ENCODE results near the gene RFC2. TPM values are rescaled to one million over a fixed set of nuclear protein-coding genes. Genes with fewer than 3 reads are reported as not detected.
"Not testable (repeated sequence)": the region's sequence is repeated elsewhere in the genome, so short reads cannot be mapped to it uniquely, and the experiment has no call there.

Gene RFC2
- total and polyA plus RNA-seq, 2 donors (not counting 1 experiment from before 2014, with no cell fraction given): 9.9 to 19.6 TPM

GRCh38 chr7:74226633-74227032, 27.6 kb downstream of the RFC2 start:
- peaks cover 2% of the 10 kb centered on the region for H3K36me3 ChIP-seq (ENCODE audit: control insufficient read depth, insufficient read depth, low read length)
- no peak overlapping the region for H3K27ac ChIP-seq (ENCODE audit: insufficient read depth, low read length)
- no peaks in the 10 kb centered on the region for H3K4me1 ChIP-seq (ENCODE audit: control insufficient read depth, extremely low read depth, insufficient read depth, low read length)
- H2AFZ ChIP-seq (ENCODE audit: low read length): no peak overlapping the region
- H4K20me1 ChIP-seq (ENCODE audit: control insufficient read depth, extremely low read depth, insufficient read depth, low read length): no peaks in the 10 kb centered on the region
- TF ChIP-seq EZH2 (IDR thresholded peaks at IDR 0.05; ENCODE audit: low read length, missing control alignments): no peak
- TF ChIP-seq CTCF (conservative IDR thresholded peaks at IDR 0.05 in 1 of 2, IDR thresholded peaks at IDR 0.05 in 1 of 2; ENCODE audit: low read depth in 1 of 2, low read length in 2 of 2): no peak
- H3K79me2 ChIP-seq (ENCODE audit: control insufficient read depth, insufficient read depth, low read length): no peaks in the 10 kb centered on the region
- no peak overlapping the region for H3K4me2 ChIP-seq (ENCODE audit: extremely low read depth, insufficient read depth, low read length)
- H3K9ac ChIP-seq (ENCODE audit: insufficient read depth, low read length): no peak overlapping the region
- no peak overlapping the region for H3K4me3 ChIP-seq (replicated peaks in 1 of 4; ENCODE audit: control extremely low read depth in 1 of 4, insufficient read depth in 1 of 4, low read depth in 3 of 4, low read length in 4 of 4)
- DNase-seq (ENCODE audit: low read depth in 2 of 2): no peak
- no peaks in the 10 kb centered on the region for H3K9me3 ChIP-seq (ENCODE audit: control insufficient read depth, insufficient read depth, low read depth, low read length)
- H3K27me3 ChIP-seq (ENCODE audit: control insufficient read depth, insufficient read depth, low read length): no peaks in the 10 kb centered on the region

GRCh38 chr7:74225400-74225799, 28.8 kb downstream of the RFC2 start:
- Histone ChIP-seq H3K9me3 (ENCODE audit: control insufficient read depth, insufficient read depth, low read depth, low read length) (no peaks in the 10 kb centered on the region), H3K36me3 (ENCODE audit: control insufficient read depth, insufficient read depth, low read length) (peaks cover 2% of the 10 kb centered on the region), H3K27me3 (ENCODE audit: control insufficient read depth, insufficient read depth, low read length) (no peaks in the 10 kb centered on the region), H3K79me2 (ENCODE audit: control insufficient read depth, insufficient read depth, low read length) (no peaks in the 10 kb centered on the region), H2AFZ (ENCODE audit: low read length) (no peak overlapping the region), H4K20me1 (ENCODE audit: control insufficient read depth, extremely low read depth, insufficient read depth, low read length) (no peaks in the 10 kb centered on the region), H3K4me2 (ENCODE audit: extremely low read depth, insufficient read depth, low read length) (no peak overlapping the region), H3K27ac (ENCODE audit: insufficient read depth, low read length) (no peak overlapping the region), H3K4me3 (replicated peaks in 1 of 4; ENCODE audit: control extremely low read depth in 1 of 4, insufficient read depth in 1 of 4, low read depth in 3 of 4, low read length in 4 of 4) (no peak overlapping the region), H3K4me1 (ENCODE audit: control insufficient read depth, extremely low read depth, insufficient read depth, low read length) (no peaks in the 10 kb centered on the region), H3K9ac (ENCODE audit: insufficient read depth, low read length) (no peak overlapping the region)
- TF ChIP-seq CTCF (conservative IDR thresholded peaks at IDR 0.05 in 1 of 2, IDR thresholded peaks at IDR 0.05 in 1 of 2; ENCODE audit: low read depth in 1 of 2, low read length in 2 of 2): no peak
- no peak for TF ChIP-seq EZH2 (IDR thresholded peaks at IDR 0.05; ENCODE audit: low read length, missing control alignments)
- DNase-seq (ENCODE audit: low read depth in 2 of 2): no peak

GRCh38 chr7:74224907-74225306, 29.3 kb downstream of the RFC2 start:
- H2AFZ ChIP-seq (ENCODE audit: low read length); H4K20me1 ChIP-seq (ENCODE audit: control insufficient read depth, extremely low read depth, insufficient read depth, low read length); H3K9ac ChIP-seq (ENCODE audit: insufficient read depth, low read length); H3K4me3 ChIP-seq (replicated peaks in 1 of 4; ENCODE audit: control extremely low read depth in 1 of 4, insufficient read depth in 1 of 4, low read depth in 3 of 4, low read length in 4 of 4); H3K27me3 ChIP-seq (ENCODE audit: control insufficient read depth, insufficient read depth, low read length); H3K79me2 ChIP-seq (ENCODE audit: control insufficient read depth, insufficient read depth, low read length); H3K4me2 ChIP-seq (ENCODE audit: extremely low read depth, insufficient read depth, low read length); H3K27ac ChIP-seq (ENCODE audit: insufficient read depth, low read length); DNase-seq (ENCODE audit: low read depth in 2 of 2); H3K4me1 ChIP-seq (ENCODE audit: control insufficient read depth, extremely low read depth, insufficient read depth, low read length); H3K9me3 ChIP-seq (ENCODE audit: control insufficient read depth, insufficient read depth, low read depth, low read length); H3K36me3 ChIP-seq (ENCODE audit: control insufficient read depth, insufficient read depth, low read length): not testable (repeated sequence)

- no peak for DNase-seq (ENCODE audit: low read depth in 2 of 2)
- Histone ChIP-seq H2AFZ (ENCODE audit: low read length) (no peak overlapping the region), H3K27ac (ENCODE audit: insufficient read depth, low read length) (no peak overlapping the region), H4K20me1 (ENCODE audit: control insufficient read depth, extremely low read depth, insufficient read depth, low read length) (no peaks in the 10 kb centered on the region), H3K9ac (ENCODE audit: insufficient read depth, low read length) (no peak overlapping the region), H3K36me3 (ENCODE audit: control insufficient read depth, insufficient read depth, low read length) (peaks cover 2% of the 10 kb centered on the region), H3K4me3 (replicated peaks in 1 of 4; ENCODE audit: control extremely low read depth in 1 of 4, insufficient read depth in 1 of 4, low read depth in 3 of 4, low read length in 4 of 4) (no peak overlapping the region), H3K9me3 (ENCODE audit: control insufficient read depth, insufficient read depth, low read depth, low read length) (no peaks in the 10 kb centered on the region), H3K79me2 (ENCODE audit: control insufficient read depth, insufficient read depth, low read length) (no peaks in the 10 kb centered on the region), H3K27me3 (ENCODE audit: control insufficient read depth, insufficient read depth, low read length) (no peaks in the 10 kb centered on the region), H3K4me2 (ENCODE audit: extremely low read depth, insufficient read depth, low read length) (no peak overlapping the region), H3K4me1 (ENCODE audit: control insufficient read depth, extremely low read depth, insufficient read depth, low read length) (no peaks in the 10 kb centered on the region)
- TF ChIP-seq EZH2 (IDR thresholded peaks at IDR 0.05; ENCODE audit: low read length, missing control alignments) (no peak), CTCF (conservative IDR thresholded peaks at IDR 0.05 in 1 of 2, IDR thresholded peaks at IDR 0.05 in 1 of 2; ENCODE audit: low read depth in 1 of 2, low read length in 2 of 2) (no peak)
These were observed 29.7 kb downstream of the RFC2 start for GRCh38 chr7:74224511-74224832.
